SIG-M5 treated with dmso at 0.1 percent for 504 hours (cell line): ENCODE measurements around the gene MIS18A.
"Not testable (repeated sequence)": the region's sequence is repeated elsewhere in the genome, so short reads cannot be mapped to it uniquely, and the experiment has no call there.

Source experiments
- DNase-seq: peaks from one replicate; lab custom pipeline; 2025; ENCODE audit not compliant: unreplicated experiment; lab: John Stamatoyannopoulos, UW

The MIS18A gene

GRCh38 chr21:32278518-32279376 is at the start of gene MIS18A:
TSS of gene MIS18A (minus strand) at chr21:32279049. CDS start at chr21:32279014, 35 bp downstream.
- DNase-seq = peak; percentile 90

DNA sequence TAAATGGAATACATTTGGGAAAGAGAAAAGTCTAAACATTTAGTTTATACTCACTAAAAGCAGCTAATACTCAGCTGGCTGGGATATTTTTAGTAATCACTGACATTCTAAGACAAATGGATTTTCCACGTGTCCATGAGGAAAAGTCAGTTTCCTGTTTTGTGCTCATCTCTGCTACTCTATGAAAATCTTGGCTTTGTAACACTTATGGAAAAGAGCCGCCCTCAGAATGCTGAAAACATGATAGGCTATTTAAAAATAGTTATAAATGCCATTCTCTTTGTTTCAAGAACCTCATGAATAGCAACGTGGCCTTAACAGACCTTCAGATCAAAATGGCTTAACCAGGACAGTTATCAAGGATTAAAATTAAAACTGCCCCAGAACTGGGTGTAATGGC is 49.7 kb upstream of the MIS18A start:
- DNase-seq = no peak

DNA sequence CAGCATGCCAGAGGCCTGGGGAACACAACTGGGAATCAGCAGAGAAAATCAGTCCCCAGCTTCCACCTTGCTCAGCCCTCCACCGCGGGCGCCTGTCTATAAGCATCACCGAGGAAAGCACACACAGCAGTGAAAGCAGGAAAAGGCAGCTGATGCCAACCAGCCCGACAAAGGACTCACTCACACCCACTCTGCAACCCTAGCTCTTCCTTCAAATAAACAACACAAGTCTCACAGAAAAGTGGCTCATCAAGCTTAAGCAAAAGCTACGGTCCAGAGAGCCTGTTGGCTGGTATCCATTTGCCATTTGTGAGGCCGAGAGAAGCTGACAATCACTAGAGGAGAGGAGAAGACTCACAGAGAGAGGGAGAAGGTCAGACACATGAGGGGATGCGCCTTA is 46.9 kb upstream of the MIS18A start:
- DNase-seq = no peak

GRCh38 chr21:32322676-32323075 is 43.8 kb upstream of the MIS18A start:
- DNase-seq = no peak

- no peak for DNase-seq
Observed at GRCh38 chr21:32322103-32322502, 43.3 kb upstream of the MIS18A start.

GRCh38 chr21:32321480-32321879 is 42.6 kb upstream of the MIS18A start:
- no peak for DNase-seq

GRCh38 chr21:32320726-32321125 is 41.9 kb upstream of the MIS18A start:
- DNase-seq = no peak

GRCh38 chr21:32320059-32320458 is 41.2 kb upstream of the MIS18A start:
- no peak for DNase-seq

GRCh38 chr21:32319012-32319411 is 40.2 kb upstream of the MIS18A start:
- DNase-seq = no peak

DNA sequence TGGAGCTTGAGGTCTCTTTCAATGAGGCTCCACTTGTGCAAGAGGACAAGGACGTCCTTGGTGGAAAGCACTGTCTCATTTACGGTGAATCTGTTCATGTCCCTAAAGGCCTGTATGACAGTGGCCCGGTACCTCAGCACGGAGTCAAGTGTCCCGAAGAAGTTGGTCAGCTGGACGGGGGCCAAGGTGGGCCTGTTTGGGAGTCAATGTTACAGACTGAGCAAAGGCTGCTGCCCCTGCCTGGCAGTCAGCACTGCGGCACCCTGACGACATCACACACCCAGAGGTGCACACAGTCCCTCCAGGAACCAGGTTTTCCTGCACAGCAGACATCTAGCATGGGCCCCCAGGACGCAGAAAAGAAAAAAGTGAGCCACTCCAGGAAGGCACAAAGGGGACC is 38.9 kb upstream of the MIS18A start:
- DNase-seq = no peak

GRCh38 chr21:32316361-32317215 is 37.7 kb upstream of the MIS18A start:
- no peak for DNase-seq

GRCh38 chr21:32315511-32316281 is 36.8 kb upstream of the MIS18A start:
- DNase-seq = no peak

GRCh38 chr21:32314806-32315205 is 36.0 kb upstream of the MIS18A start:
- DNase-seq = no peak

- no peak for DNase-seq
Observed at GRCh38 chr21:32312976-32313375, 34.1 kb upstream of the MIS18A start.

GRCh38 chr21:32312326-32312725 is 33.5 kb upstream of the MIS18A start:
- no peak for DNase-seq

- DNase-seq = no peak
Observed at GRCh38 chr21:32311621-32312020, 32.8 kb upstream of the MIS18A start.

DNA sequence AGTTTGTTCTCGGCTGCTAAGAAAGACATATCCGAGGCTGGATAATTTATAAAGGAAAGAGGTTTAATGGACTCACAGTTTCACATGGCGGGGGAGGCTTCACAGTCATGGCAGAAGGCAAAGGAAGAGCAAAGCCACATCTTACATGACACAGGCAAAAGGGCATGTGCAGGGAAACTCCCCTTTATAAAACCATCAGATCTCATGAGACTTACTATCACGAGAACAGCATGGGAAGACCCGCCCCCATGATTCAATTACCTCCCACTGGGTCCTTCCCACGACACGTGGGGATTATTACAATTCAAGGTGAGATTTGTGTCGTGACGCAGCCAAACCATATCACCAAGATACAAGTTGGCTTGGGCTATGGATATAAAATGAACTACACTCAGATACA is 32.1 kb upstream of the MIS18A start:
- DNase-seq = not testable (repeated sequence)

DNA sequence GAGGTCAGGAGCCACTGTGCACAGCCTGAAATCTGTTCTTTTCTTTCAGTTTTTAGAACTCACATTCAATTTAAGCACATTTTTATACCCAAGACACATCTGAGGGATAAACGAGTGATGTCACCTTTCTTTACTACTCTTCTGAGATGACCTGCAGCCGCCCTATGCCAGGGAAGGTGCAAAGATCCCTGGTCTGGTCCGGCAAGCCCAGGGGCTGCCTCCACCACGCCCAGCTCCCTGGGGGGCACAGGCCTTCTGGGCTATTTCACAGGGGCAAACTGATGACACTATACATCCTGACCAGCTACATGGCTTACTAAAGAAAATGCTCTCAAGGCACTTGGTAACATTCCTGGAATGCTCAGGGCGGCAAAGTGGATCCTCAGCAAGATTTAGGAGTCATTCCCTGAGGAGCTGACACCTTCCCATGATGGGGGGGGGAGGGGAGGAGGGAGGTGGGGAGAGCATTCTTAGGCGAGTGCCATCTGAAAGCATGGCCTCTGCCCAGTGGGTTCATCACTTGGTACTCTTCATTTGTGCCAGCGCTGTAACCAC is 31.1 kb upstream of the MIS18A start:
- DNase-seq = no peak

DNA sequence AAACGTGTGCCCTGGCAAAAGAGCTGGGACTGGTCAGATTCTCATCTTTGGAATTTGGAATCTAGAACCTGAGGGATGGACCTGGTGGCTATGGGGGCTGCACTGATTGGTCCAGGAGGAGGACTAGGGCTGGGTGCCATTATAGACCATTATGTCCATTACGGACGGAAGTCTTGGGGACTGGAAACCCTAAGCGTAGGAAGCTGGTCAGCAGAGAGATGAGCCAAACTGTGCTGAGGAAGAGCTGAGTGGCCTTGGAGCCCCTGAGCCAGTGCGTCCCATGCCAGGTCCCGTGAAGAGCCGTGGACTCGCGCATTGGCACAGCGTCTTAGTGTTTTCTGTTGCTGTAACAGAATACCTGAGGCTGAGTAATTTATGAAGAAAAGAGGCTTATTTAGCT is 29.8 kb upstream of the MIS18A start:
- no peak for DNase-seq

DNA sequence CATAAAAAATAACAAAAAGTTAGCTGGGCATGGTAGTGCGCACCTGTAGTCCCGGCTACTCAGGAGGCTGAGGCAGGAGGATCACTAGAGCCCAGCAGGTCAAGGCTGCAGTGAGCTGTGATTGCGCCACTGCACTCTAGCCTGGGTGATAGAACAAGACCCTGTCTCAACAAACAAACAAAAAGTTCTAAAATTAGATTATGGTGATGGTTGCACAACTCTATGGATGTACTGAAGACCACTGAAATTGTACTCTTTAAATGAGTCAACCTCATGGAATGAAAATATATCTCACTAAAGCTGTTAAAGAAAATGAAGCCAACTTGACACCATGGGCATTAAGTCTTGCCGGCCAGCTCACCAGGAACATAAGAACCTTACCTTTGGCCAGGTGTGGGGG is 28.9 kb upstream of the MIS18A start:
- DNase-seq = no peak
